SK-N-SH (cell line): ENCODE measurements around the gene OVAAL.

Source experiments
- CHD2 ChIP-seq: fragments of 150-350 bp; IDR thresholded peaks from 2 replicates; pipeline ENCODE4 v1.6.1; 2018; ENCODE audit warnings: low read length; ENCODE audit not compliant: partially characterized antibody
- CTCF ChIP-seq: fragments of 200-600 bp; sonication (generic); IDR thresholded peaks from 2 replicates; pipeline ENCODE4 v1.6.1; 2017; ENCODE audit warnings: antibody characterized with exemption, mild to moderate bottlenecking, moderate library complexity
- EP300 ChIP-seq, 2 experiments: IDR thresholded peaks; 2 replicates each; pipeline versions ENCODE4 v1.4.0 to v1.6.1; 2012; ENCODE audit warnings: borderline replicate concordance in 1 of 2, low read depth in 1 of 2, low read length in 1 of 2
- GABPA ChIP-seq: IDR thresholded peaks from 2 replicates; pipeline ENCODE4 v1.4.0; 2012; ENCODE audit warnings: low read depth, mild to moderate bottlenecking
- JUND ChIP-seq: IDR thresholded peaks from 2 replicates; pipeline ENCODE4 v1.4.0; 2012
- POLR2AphosphoS5 ChIP-seq: IDR thresholded peaks from 2 replicates; pipeline ENCODE4 v1.6.1; 2012; ENCODE audit warnings: low read depth, low read length
- RAD21 ChIP-seq: IDR thresholded peaks from 2 replicates; pipeline ENCODE4 v1.6.1; 2012; ENCODE audit warnings: mild to moderate bottlenecking, low read length
- RCOR1 ChIP-seq: fragments of 150-350 bp; IDR thresholded peaks from 2 replicates; pipeline ENCODE4 v1.6.1; 2017; ENCODE audit warnings: antibody characterized with exemption, low read length
- TAF1 ChIP-seq: IDR thresholded peaks from 2 replicates; pipeline ENCODE4 v1.6.1; 2012; ENCODE audit warnings: low read depth, mild to moderate bottlenecking, low read length, moderate library complexity, borderline replicate concordance

- TF ChIP-seq CTCF (no peak), JUND (no peak), TAF1 (no peak), RCOR1 (no peak), EP300 (IDR thresholded peaks at IDR 0.05; ENCODE audit: borderline replicate concordance in 1 of 2, low read depth in 1 of 2, low read length in 1 of 2) (no peak), GABPA (no peak), RAD21 (no peak), POLR2AphosphoS5 (no peak), CHD2 (no peak)
Observed at GRCh38 chr1:180542113-180542837, 16.5 kb upstream of the OVAAL start.
